SK-N-SH (cell line): ENCODE data around the gene NT5C1B. TPM values are rescaled to one million over a fixed set of nuclear protein-coding genes. Genes with fewer than 3 reads are reported as not detected.

ENCODE experiments used
- CTCF ChIA-PET: fragments of 300-600, 350-600 bp; formaldehyde crosslinking; extraction: SDS; loops from one replicate; lab custom pipeline; 2021; lab: Yijun Ruan, JAX
- POLR2A ChIA-PET: fragments of 350-600 bp; sonication (Branson Sonifier 250); formaldehyde crosslinking; extraction: SDS; loops from one replicate; lab custom pipeline; 2020; ENCODE audit warnings: antibody characterized with exemption, inconsistent platforms; lab: Yijun Ruan, JAX
- DNase-seq: peaks from one replicate; pipeline ENCODE4 v3.0.0; 2012
- H2AFZ ChIP-seq: fragments of 200-600 bp; sonication (generic); 2 replicates; pipeline ENCODE4 v1.8.1; 2016; ENCODE audit warnings: antibody characterized with exemption, mild to moderate bottlenecking, low read depth
- H3F3A ChIP-seq: fragments of 200-600 bp; sonication (generic); replicated peaks from 2 replicates; pipeline ENCODE3; 2016; ENCODE audit warnings: antibody characterized with exemption, mild to moderate bottlenecking; ENCODE audit not compliant: insufficient read depth
- H3K27ac ChIP-seq, 2 experiments: fragments of 200-500 bp in 1 of 2; fragments of 200-600 bp in 1 of 2; sonication (Bioruptor generic) in 1 of 2; sonication (generic), shearing (Covaris generic) in 1 of 2; 2 replicates each; pipeline versions ENCODE4 v1.5.1 to v1.6.1; 2014 to 2016; ENCODE audit warnings: low read depth in 2 of 2, inconsistent platforms in 1 of 2, low read length in 1 of 2, mild to moderate bottlenecking in 1 of 2, mixed read lengths in 1 of 2
- H3K27me3 ChIP-seq: fragments of 200-600 bp; sonication (generic), shearing (Covaris generic); 2 replicates; pipeline ENCODE4 v1.6.1; 2016; ENCODE audit warnings: mixed run types; ENCODE audit not compliant: insufficient read depth
- H3K36me3 ChIP-seq, 2 experiments: fragments of 200-500 bp in 1 of 2; fragments of 200-600 bp in 1 of 2; sonication (Bioruptor generic) in 1 of 2; sonication (generic) in 1 of 2; replicated peaks in 1 of 2; 2 replicates each; pipeline versions ENCODE3 to v1.5.1; 2014 to 2016; ENCODE audit warnings: low read length in 1 of 2, mild to moderate bottlenecking in 1 of 2; ENCODE audit not compliant: insufficient read depth in 2 of 2, control insufficient read depth in 1 of 2
- H3K4me1 ChIP-seq, 2 experiments: fragments of 200-500 bp in 1 of 2; fragments of 200-600 bp in 1 of 2; sonication (Bioruptor generic) in 1 of 2; sonication (generic), shearing (Covaris generic) in 1 of 2; 2 replicates each; pipeline versions ENCODE4 v1.5.1 to v1.6.1; 2014 to 2016; ENCODE audit warnings: low read depth in 1 of 2, low read length in 1 of 2, mixed run types in 1 of 2; ENCODE audit not compliant: insufficient read depth in 2 of 2, control insufficient read depth in 1 of 2
- H3K4me2 ChIP-seq: fragments of 200-600 bp; sonication (generic), shearing (Covaris generic); 2 replicates; pipeline ENCODE4 v1.6.1; 2017; ENCODE audit warnings: mixed run types
- H3K4me3 ChIP-seq, 2 experiments: fragments of 200-500 bp in 1 of 2; fragments of 200-600 bp in 1 of 2; sonication (Bioruptor generic) in 1 of 2; sonication (generic), shearing (Covaris generic) in 1 of 2; 2 replicates each; pipeline versions ENCODE4 v1.5.1 to v1.8.1; 2014 to 2016; ENCODE audit warnings: low read depth in 2 of 2, inconsistent platforms in 1 of 2, low read length in 1 of 2, mild to moderate bottlenecking in 1 of 2, mixed read lengths in 1 of 2, moderate library complexity in 1 of 2
- H3K79me2 ChIP-seq: fragments of 200-600 bp; sonication (generic); 2 replicates; pipeline ENCODE4 v1.8.1; 2017; ENCODE audit warnings: mild to moderate bottlenecking; ENCODE audit not compliant: insufficient read depth
- H3K9ac ChIP-seq: fragments of 200-600 bp; sonication (generic); 2 replicates; pipeline ENCODE4 v1.6.1; 2017; ENCODE audit warnings: mixed run types
- H3K9me2 ChIP-seq: fragments of 200-600 bp; sonication (generic); 2 replicates; pipeline ENCODE4 v1.6.1; 2017; ENCODE audit warnings: mixed run types
- H3K9me3 ChIP-seq: fragments of 200-600 bp; sonication (generic); 2 replicates; pipeline ENCODE4 v1.6.1; 2017; ENCODE audit warnings: mixed run types, mild to moderate bottlenecking, moderate library complexity
- H4K20me1 ChIP-seq: fragments of 200-600 bp; sonication (generic); 2 replicates; pipeline ENCODE4 v1.6.1; 2017; ENCODE audit warnings: mild to moderate bottlenecking, mixed run types; ENCODE audit not compliant: insufficient read depth
- CHD2 ChIP-seq: fragments of 150-350 bp; IDR thresholded peaks from 2 replicates; pipeline ENCODE4 v1.6.1; 2018; ENCODE audit warnings: low read length; ENCODE audit not compliant: partially characterized antibody
- ELF1 ChIP-seq: IDR thresholded peaks from 2 replicates; pipeline ENCODE4 v1.4.0; 2012
- EP300 ChIP-seq, 2 experiments: IDR thresholded peaks; 2 replicates each; pipeline versions ENCODE4 v1.4.0 to v1.6.1; 2012; ENCODE audit warnings: borderline replicate concordance in 1 of 2, low read depth in 1 of 2, low read length in 1 of 2
- EZH2phosphoT487 ChIP-seq: fragments of 200-600 bp; sonication (generic); IDR thresholded peaks from 2 replicates; pipeline ENCODE4 v1.6.1; 2017; ENCODE audit warnings: low read depth, mixed run types, mild to moderate bottlenecking, antibody characterized with exemption, moderate library complexity, borderline replicate concordance
- FOSL2 ChIP-seq: IDR thresholded peaks from 2 replicates; pipeline ENCODE4 v1.4.0; 2012; ENCODE audit warnings: low read depth, mild to moderate bottlenecking, moderate library complexity, borderline replicate concordance
- FOXJ3 ChIP-seq: sonication (generic); formaldehyde crosslinking; IDR thresholded peaks from 2 replicates; pipeline ENCODE4 v1.5.1; 2020; ENCODE audit warnings: mild to moderate bottlenecking, missing genetic modification reagents
- FOXM1 ChIP-seq: IDR thresholded peaks from 2 replicates; pipeline ENCODE4 v1.4.0; 2012; ENCODE audit warnings: low read depth, mild to moderate bottlenecking
- GATA2 ChIP-seq: sonication (generic); formaldehyde crosslinking; IDR thresholded peaks from 2 replicates; pipeline ENCODE4 v1.5.0; 2020; ENCODE audit warnings: mild to moderate bottlenecking, missing genetic modification reagents
- JUND ChIP-seq: IDR thresholded peaks from 2 replicates; pipeline ENCODE4 v1.4.0; 2012
- MEF2A ChIP-seq: IDR thresholded peaks from 2 replicates; pipeline ENCODE4 v1.4.0; 2012; ENCODE audit warnings: low read depth, borderline replicate concordance
- MXI1 ChIP-seq: IDR thresholded peaks from 2 replicates; pipeline ENCODE4 v1.6.1; 2012; ENCODE audit warnings: mild to moderate bottlenecking, low read depth, low read length, improper control_type of control experiment
- NFIC ChIP-seq: IDR thresholded peaks from 2 replicates; pipeline ENCODE4 v1.4.0; 2012; ENCODE audit warnings: borderline replicate concordance
- POLR2AphosphoS5 ChIP-seq: IDR thresholded peaks from 2 replicates; pipeline ENCODE4 v1.6.1; 2012; ENCODE audit warnings: low read depth, low read length
- RCOR1 ChIP-seq: fragments of 150-350 bp; IDR thresholded peaks from 2 replicates; pipeline ENCODE4 v1.6.1; 2017; ENCODE audit warnings: antibody characterized with exemption, low read length
- RFX5 ChIP-seq: IDR thresholded peaks from 2 replicates; pipeline ENCODE4 v1.6.1; 2012; ENCODE audit warnings: mild to moderate bottlenecking, improper control_type of control experiment, low read length
- RXRA ChIP-seq: IDR thresholded peaks from 2 replicates; pipeline ENCODE4 v1.4.0; 2012; ENCODE audit warnings: low read depth, mild to moderate bottlenecking, borderline replicate concordance
- SIN3A ChIP-seq: IDR thresholded peaks from 2 replicates; pipeline ENCODE4 v1.6.1; 2012; ENCODE audit warnings: low read depth, mild to moderate bottlenecking, low read length, moderate library complexity, borderline replicate concordance
- SMC3 ChIP-seq: IDR thresholded peaks from 2 replicates; pipeline ENCODE4 v1.6.1; 2012; ENCODE audit warnings: low read depth, low read length, improper control_type of control experiment
- TAF1 ChIP-seq: IDR thresholded peaks from 2 replicates; pipeline ENCODE4 v1.6.1; 2012; ENCODE audit warnings: low read depth, mild to moderate bottlenecking, low read length, moderate library complexity, borderline replicate concordance
- TCF12 ChIP-seq: IDR thresholded peaks from 2 replicates; pipeline ENCODE4 v1.4.0; 2012
- TEAD4 ChIP-seq: IDR thresholded peaks from 2 replicates; pipeline ENCODE4 v1.4.0; 2012; ENCODE audit warnings: mild to moderate bottlenecking, borderline replicate concordance; ENCODE audit not compliant: insufficient read depth
- polyA plus RNA-seq, 3 experiments: library from polyadenylated mRNA; depleted of rRNA; stranded (reverse); fragments of >200 nt; gene quantifications; 2 replicates each; pipeline ENCODE4 v1.2.3, GENCODE V29; 2012
- TF ChIP-seq, protein P1 (sequence below): IDR thresholded peaks from 2 replicates; pipeline ENCODE4 v1.4.0; 2012; ENCODE audit warnings: low read depth, borderline replicate concordance
- TF ChIP-seq, protein P2 (sequence below): IDR thresholded peaks from 2 replicates; pipeline ENCODE4; 2012
- TF ChIP-seq, protein P3 (sequence below): fragments of 200-600 bp; sonication (generic); IDR thresholded peaks from 2 replicates; pipeline ENCODE4 v1.6.1; 2017; ENCODE audit warnings: antibody characterized with exemption, mild to moderate bottlenecking, moderate library complexity
- TF ChIP-seq, protein P4 (sequence below): IDR thresholded peaks from 2 replicates; pipeline ENCODE4 v1.4.0; 2012; ENCODE audit warnings: low read depth, borderline replicate concordance
- TF ChIP-seq, protein P5 (sequence below): fragments of 150-350 bp; IDR thresholded peaks from 2 replicates; pipeline ENCODE4 v1.6.1; 2017; ENCODE audit warnings: antibody characterized with exemption, low read length, low read depth, borderline replicate concordance
- TF ChIP-seq, protein P6 (sequence below): IDR thresholded peaks from 2 replicates; pipeline ENCODE4 v1.4.0; 2012; ENCODE audit warnings: low read depth

Gene NT5C1B
- polyA plus RNA-seq, 1 of the 3 experiments (the other 2 are of a cell fraction) = not detected

DNA sequence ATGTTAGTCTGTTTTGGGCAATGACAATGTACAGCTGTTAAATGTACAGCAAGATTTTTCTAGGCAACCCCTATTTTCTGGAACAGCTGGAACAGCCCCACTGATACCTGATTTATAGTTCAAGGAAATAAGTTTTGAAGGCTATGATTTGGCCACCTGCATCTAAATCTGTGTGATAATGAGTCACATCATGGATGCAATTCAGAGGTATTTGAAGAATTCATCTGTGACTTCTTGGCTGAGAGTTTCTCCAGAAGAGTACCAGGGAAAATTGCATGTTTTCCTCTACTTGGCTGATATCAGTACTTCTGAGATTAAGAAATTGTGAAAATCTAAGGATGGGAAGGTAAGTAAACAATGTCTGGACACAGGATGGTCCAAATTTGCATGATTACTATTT lies 40.7 kb upstream of the NT5C1B start:
- DNase-seq = no peak
- peaks cover 34% of the 10 kb centered on the region for H3K79me2 ChIP-seq
- no peak overlapping the region; a peak in 1 of 4 replicates for H3K4me3 ChIP-seq
- peak overlapping the region; percentile 27; the same call in 1 of the 2 replicates for H3K4me2 ChIP-seq
- H3K27ac ChIP-seq = peak overlapping the region; percentile 50 to 66; a peak in 3 of 4 replicates
- no peaks in the 10 kb centered on the region for H4K20me1 ChIP-seq
- H3K36me3 ChIP-seq = peaks cover 0 to 23% of the 10 kb centered on the region in 2 experiments
- H3K4me1 ChIP-seq = peaks cover 0 to 35% of the 10 kb centered on the region in 2 experiments; a peak in 3 of 4 replicates
- no peaks in the 10 kb centered on the region for H3K9me2 ChIP-seq
- ChIA-PET CTCF (interaction anchor here (0.6 to 1.7 kb wide), 2 partner anchors 22 to 1167 kb away, joined by 3 to 5 read pairs; no protein-coding TSS in a partner anchor), POLR2A (no interaction called here)
- H3K9ac ChIP-seq = peak overlapping the region; percentile 5; the same call in 1 of the 2 replicates
- H2AFZ ChIP-seq = no peak overlapping the region
- H3K27me3 ChIP-seq = no peaks in the 10 kb centered on the region
- peaks cover 17% of the 10 kb centered on the region; the same call in 1 of the 2 replicates for H3K9me3 ChIP-seq
- H3F3A ChIP-seq = peaks cover 51% of the 10 kb centered on the region
- TF ChIP-seq NFIC (peak; percentile 93), TEAD4 (peak; percentile 95), JUND (peak; percentile 95), RXRA (peak; percentile 55; the same call in 1 of the 2 replicates), EP300 (IDR thresholded peaks at IDR 0.05; ENCODE audit: borderline replicate concordance in 1 of 2, low read depth in 1 of 2, low read length in 1 of 2) (peak in 1 of 2 experiments; percentile 98; a peak in 2 of 4 replicates), FOXM1 (peak; percentile 81), TAF1 (no peak), TCF12 (peak; percentile 99), FOSL2 (peak; percentile 93), RCOR1 (no peak), POLR2AphosphoS5 (peak; percentile 81; the same call in 1 of the 2 replicates), SMC3 (no peak), CHD2 (no peak), MXI1 (no peak), MEF2A (peak; percentile 82), GATA2 (CRISPR knock-in tag) (no peak), ELF1 (no peak), FOXJ3 (CRISPR knock-in tag) (no peak), RFX5 (no peak), SIN3A (no peak), EZH2phosphoT487 (no peak)
- TF ChIP-seq, protein P1, sequence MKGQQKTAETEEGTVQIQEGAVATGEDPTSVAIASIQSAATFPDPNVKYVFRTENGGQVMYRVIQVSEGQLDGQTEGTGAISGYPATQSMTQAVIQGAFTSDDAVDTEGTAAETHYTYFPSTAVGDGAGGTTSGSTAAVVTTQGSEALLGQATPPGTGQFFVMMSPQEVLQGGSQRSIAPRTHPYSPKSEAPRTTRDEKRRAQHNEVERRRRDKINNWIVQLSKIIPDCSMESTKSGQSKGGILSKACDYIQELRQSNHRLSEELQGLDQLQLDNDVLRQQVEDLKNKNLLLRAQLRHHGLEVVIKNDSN = no peak
- TF ChIP-seq, protein P2, sequence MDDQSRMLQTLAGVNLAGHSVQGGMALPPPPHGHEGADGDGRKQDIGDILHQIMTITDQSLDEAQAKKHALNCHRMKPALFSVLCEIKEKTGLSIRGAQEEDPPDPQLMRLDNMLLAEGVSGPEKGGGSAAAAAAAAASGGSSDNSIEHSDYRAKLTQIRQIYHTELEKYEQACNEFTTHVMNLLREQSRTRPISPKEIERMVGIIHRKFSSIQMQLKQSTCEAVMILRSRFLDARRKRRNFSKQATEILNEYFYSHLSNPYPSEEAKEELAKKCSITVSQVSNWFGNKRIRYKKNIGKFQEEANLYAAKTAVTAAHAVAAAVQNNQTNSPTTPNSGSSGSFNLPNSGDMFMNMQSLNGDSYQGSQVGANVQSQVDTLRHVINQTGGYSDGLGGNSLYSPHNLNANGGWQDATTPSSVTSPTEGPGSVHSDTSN = peak; percentile 97
- TF ChIP-seq, protein P3, sequence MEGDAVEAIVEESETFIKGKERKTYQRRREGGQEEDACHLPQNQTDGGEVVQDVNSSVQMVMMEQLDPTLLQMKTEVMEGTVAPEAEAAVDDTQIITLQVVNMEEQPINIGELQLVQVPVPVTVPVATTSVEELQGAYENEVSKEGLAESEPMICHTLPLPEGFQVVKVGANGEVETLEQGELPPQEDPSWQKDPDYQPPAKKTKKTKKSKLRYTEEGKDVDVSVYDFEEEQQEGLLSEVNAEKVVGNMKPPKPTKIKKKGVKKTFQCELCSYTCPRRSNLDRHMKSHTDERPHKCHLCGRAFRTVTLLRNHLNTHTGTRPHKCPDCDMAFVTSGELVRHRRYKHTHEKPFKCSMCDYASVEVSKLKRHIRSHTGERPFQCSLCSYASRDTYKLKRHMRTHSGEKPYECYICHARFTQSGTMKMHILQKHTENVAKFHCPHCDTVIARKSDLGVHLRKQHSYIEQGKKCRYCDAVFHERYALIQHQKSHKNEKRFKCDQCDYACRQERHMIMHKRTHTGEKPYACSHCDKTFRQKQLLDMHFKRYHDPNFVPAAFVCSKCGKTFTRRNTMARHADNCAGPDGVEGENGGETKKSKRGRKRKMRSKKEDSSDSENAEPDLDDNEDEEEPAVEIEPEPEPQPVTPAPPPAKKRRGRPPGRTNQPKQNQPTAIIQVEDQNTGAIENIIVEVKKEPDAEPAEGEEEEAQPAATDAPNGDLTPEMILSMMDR = no peak
- TF ChIP-seq, protein P4, sequence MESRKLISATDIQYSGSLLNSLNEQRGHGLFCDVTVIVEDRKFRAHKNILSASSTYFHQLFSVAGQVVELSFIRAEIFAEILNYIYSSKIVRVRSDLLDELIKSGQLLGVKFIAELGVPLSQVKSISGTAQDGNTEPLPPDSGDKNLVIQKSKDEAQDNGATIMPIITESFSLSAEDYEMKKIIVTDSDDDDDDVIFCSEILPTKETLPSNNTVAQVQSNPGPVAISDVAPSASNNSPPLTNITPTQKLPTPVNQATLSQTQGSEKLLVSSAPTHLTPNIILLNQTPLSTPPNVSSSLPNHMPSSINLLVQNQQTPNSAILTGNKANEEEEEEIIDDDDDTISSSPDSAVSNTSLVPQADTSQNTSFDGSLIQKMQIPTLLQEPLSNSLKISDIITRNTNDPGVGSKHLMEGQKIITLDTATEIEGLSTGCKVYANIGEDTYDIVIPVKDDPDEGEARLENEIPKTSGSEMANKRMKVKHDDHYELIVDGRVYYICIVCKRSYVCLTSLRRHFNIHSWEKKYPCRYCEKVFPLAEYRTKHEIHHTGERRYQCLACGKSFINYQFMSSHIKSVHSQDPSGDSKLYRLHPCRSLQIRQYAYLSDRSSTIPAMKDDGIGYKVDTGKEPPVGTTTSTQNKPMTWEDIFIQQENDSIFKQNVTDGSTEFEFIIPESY = no peak; the same call in 1 of the 2 replicates
- TF ChIP-seq, protein P5, sequence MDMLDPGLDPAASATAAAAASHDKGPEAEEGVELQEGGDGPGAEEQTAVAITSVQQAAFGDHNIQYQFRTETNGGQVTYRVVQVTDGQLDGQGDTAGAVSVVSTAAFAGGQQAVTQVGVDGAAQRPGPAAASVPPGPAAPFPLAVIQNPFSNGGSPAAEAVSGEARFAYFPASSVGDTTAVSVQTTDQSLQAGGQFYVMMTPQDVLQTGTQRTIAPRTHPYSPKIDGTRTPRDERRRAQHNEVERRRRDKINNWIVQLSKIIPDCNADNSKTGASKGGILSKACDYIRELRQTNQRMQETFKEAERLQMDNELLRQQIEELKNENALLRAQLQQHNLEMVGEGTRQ = no peak
- TF ChIP-seq, protein P6, sequence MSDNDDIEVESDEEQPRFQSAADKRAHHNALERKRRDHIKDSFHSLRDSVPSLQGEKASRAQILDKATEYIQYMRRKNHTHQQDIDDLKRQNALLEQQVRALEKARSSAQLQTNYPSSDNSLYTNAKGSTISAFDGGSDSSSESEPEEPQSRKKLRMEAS = peak; percentile 54; the same call in 1 of the 2 replicates
